Measurements from ENCODE around the gene ANKRD11.

DNA sequence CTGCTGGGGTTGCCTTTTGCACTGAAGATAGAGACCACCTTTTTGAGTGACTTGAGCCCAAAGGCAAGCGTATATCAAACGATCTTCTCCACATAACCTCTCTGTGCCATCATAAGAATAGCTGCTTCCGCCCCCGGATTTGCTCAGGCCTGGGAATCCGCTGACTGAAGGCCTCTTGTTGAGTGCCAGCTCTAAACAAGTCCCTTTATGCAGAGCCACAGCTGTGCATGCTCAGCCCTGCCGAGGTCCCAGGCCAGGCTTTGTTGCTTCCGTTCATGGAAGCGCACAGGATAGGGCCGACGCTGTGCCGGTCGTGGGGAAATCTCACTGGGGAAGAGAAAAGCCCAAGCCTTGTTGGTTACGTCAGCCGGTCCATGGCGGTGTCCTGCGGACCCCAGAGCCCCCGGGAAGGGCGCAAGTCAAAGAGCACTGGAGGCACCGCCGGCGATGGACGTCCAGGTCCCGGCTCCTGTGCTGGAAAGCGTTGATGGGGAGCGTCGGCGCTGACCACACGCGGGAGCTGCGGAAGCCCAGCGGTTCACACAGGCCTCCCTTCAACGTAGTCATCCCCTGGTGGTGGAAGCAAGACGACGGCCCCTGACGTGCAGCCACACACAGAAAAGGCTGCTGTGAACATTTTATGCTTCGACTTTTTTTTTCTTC, 46.7 kb upstream of the ANKRD11 start:
- TF ChIP-seq, protein P1, sequence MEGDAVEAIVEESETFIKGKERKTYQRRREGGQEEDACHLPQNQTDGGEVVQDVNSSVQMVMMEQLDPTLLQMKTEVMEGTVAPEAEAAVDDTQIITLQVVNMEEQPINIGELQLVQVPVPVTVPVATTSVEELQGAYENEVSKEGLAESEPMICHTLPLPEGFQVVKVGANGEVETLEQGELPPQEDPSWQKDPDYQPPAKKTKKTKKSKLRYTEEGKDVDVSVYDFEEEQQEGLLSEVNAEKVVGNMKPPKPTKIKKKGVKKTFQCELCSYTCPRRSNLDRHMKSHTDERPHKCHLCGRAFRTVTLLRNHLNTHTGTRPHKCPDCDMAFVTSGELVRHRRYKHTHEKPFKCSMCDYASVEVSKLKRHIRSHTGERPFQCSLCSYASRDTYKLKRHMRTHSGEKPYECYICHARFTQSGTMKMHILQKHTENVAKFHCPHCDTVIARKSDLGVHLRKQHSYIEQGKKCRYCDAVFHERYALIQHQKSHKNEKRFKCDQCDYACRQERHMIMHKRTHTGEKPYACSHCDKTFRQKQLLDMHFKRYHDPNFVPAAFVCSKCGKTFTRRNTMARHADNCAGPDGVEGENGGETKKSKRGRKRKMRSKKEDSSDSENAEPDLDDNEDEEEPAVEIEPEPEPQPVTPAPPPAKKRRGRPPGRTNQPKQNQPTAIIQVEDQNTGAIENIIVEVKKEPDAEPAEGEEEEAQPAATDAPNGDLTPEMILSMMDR (IDR thresholded peaks at IDR 0.05) = no peak
- TF ChIP-seq SIN3A (IDR thresholded peaks at IDR 0.05; ENCODE audit: borderline replicate concordance, insufficient read depth, low read depth, low read length) = no peak

All from Panc1 (cell line).